HEK293T (cell line): ENCODE measurements around the gene CD300LD.

Source experiments
- ELF4 ChIP-seq: fragments of 450-650 bp; IDR thresholded peaks from 2 replicates; pipeline ENCODE4 v1.6.1; 2017; ENCODE audit warnings: antibody characterized with exemption
- TARDBP ChIP-seq: fragments of 450-650 bp; IDR thresholded peaks from 2 replicates; pipeline ENCODE4 v1.6.1; 2016

GRCh38 chr17:74603746-74604145 is 11.7 kb upstream of the CD300LD start:
- TF ChIP-seq TARDBP (no peak), ELF4 (no peak)
